Fibroblast of villous mesenchyme (primary cell): ENCODE results near the gene PALLD. TPM values are rescaled to one million over a fixed set of nuclear protein-coding genes. Genes with fewer than 3 reads are reported as not detected.

Experiments used
- DNase-seq: peaks from one replicate; pipeline ENCODE4 v3.0.0-alpha.2; 2010; ENCODE audit warnings: low read depth
- H3K4me3 ChIP-seq: 2 replicates; pipeline ENCODE4 v1.5.1; 2011; ENCODE audit warnings: low read depth, mild to moderate bottlenecking, low read length
- CTCF ChIP-seq: IDR thresholded peaks from 2 replicates; pipeline ENCODE4 v1.5.1; 2012; ENCODE audit warnings: low read depth, mild to moderate bottlenecking, low read length; ENCODE audit not compliant: insufficient read depth
- total RNA-seq: library from RNA; depleted of rRNA; stranded (reverse); fragments of >200 nt; gene quantifications from 2 replicates; pipeline ENCODE4 v1.2.3, GENCODE V29; 2012

The PALLD gene
- total RNA-seq, 1 donor, result 188 TPM

- no peak for TF ChIP-seq CTCF
- no peak overlapping the region for H3K4me3 ChIP-seq
- peak; percentile 80 for DNase-seq
Observed at GRCh38 chr4:168484626-168485025, 12.2 kb upstream of the PALLD start.

- DNase-seq, result no peak
- no peak overlapping the region for H3K4me3 ChIP-seq
- no peak for TF ChIP-seq CTCF
Observed at GRCh38 chr4:168485156-168485910, 11.5 kb upstream of the PALLD start.

GRCh38 chr4:168486912-168487281 lies 10.0 kb upstream of the PALLD start:
- no peak overlapping the region for H3K4me3 ChIP-seq
- peak; percentile 32 for DNase-seq
- TF ChIP-seq CTCF, result no peak

- H3K4me3 ChIP-seq, result no peak overlapping the region
- DNase-seq, result no peak
- TF ChIP-seq CTCF, result no peak
Observed at GRCh38 chr4:168487282-168488035, 9.4 kb upstream of the PALLD start.

GRCh38 chr4:168488869-168489274 lies 8.0 kb upstream of the PALLD start:
- no peak for TF ChIP-seq CTCF

GRCh38 chr4:168489616-168490015 lies 7.2 kb upstream of the PALLD start:
- no peak overlapping the region for H3K4me3 ChIP-seq
- DNase-seq, result no peak
- TF ChIP-seq CTCF, result no peak

More at GRCh38 chr4:168488869-168489274, 8.0 kb upstream of the PALLD start:
- H3K4me3 ChIP-seq, result no peak overlapping the region
- DNase-seq, result no peak

- H3K4me3 ChIP-seq, result no peak overlapping the region
- no peak for DNase-seq
- no peak for TF ChIP-seq CTCF
Observed at GRCh38 chr4:168490711-168491110, 6.1 kb upstream of the PALLD start.
